IMR-90 (cell line): ENCODE results near the gene GPR139. TPM values are rescaled to one million over a fixed set of nuclear protein-coding genes. Genes with fewer than 3 reads are reported as not detected.

ENCODE experiments used
- ATAC-seq: fragments of 200-7000 bp; cut with Tn5 transposase; 2 replicates; pipeline ENCODE4 v1.9.1; 2020; ENCODE audit warnings: low read depth, mild to moderate bottlenecking, moderate library complexity
- Bru-seq: library from RNA; stranded (reverse); fragments of 400-500 nt; gene quantifications from one replicate; lab custom pipeline; 2021; lab: Mats Ljungman, UMichigan
- BruChase-seq, 2 experiments: library from RNA; stranded (reverse); fragments of 400-500 nt; gene quantifications; one replicate each; lab custom pipeline; 2021; lab: Mats Ljungman, UMichigan
- BruUV-seq: library from RNA; stranded (reverse); fragments of 400-500 nt; replicated peaks from 2 replicates; lab custom pipeline; 2021; lab: Mats Ljungman, UMichigan
- CTCF ChIA-PET: fragments of 300-600 bp; formaldehyde crosslinking; extraction: SDS; loops from one replicate; lab custom pipeline; 2021; ENCODE audit warnings: antibody characterized with exemption; lab: Yijun Ruan, JAX
- POLR2A ChIA-PET: fragments of 300-600 bp; sonication (Branson Sonifier 250); formaldehyde crosslinking; loops from one replicate; lab custom pipeline; 2022; ENCODE audit warnings: antibody characterized with exemption; ENCODE audit not compliant: unreplicated experiment; lab: Charles Lee
- DNase-seq: peaks from one replicate; pipeline ENCODE4 v3.0.0; 2013
- H2AFZ ChIP-seq: replicated peaks from 2 replicates; pipeline ENCODE3; 2013; ENCODE audit warnings: low read length, mild to moderate bottlenecking; ENCODE audit not compliant: poor library complexity
- H2AK5ac ChIP-seq: 2 replicates; pipeline ENCODE4 v1.6.1; 2013; ENCODE audit warnings: low read depth, low read length, inconsistent platforms
- H2AK9ac ChIP-seq: replicated peaks from 2 replicates; pipeline ENCODE3; 2013; ENCODE audit warnings: mild to moderate bottlenecking, low read depth, low read length, moderate library complexity; ENCODE audit not compliant: poor library complexity
- H2BK120ac ChIP-seq: 2 replicates; pipeline ENCODE4 v1.6.1; 2013; ENCODE audit warnings: low read depth, low read length, inconsistent platforms
- H2BK15ac ChIP-seq: 3 replicates; pipeline ENCODE4 v1.6.1; 2013; ENCODE audit warnings: low read depth, low read length, inconsistent platforms
- H2BK20ac ChIP-seq: 2 replicates; pipeline ENCODE4 v1.6.1; 2013; ENCODE audit warnings: low read depth, mild to moderate bottlenecking, inconsistent platforms, low read length, moderate library complexity
- H2BK5ac ChIP-seq: 2 replicates; pipeline ENCODE4 v1.6.1; 2013; ENCODE audit warnings: mild to moderate bottlenecking, low read depth, low read length, inconsistent platforms; ENCODE audit not compliant: poor library complexity, severe bottlenecking
- H3K14ac ChIP-seq: replicated peaks from 2 replicates; pipeline ENCODE4 v1.6.1; 2013; ENCODE audit warnings: low read depth, low read length, inconsistent platforms
- H3K18ac ChIP-seq: 2 replicates; pipeline ENCODE4 v1.6.1; 2013; ENCODE audit warnings: low read depth, low read length, control low read depth
- H3K23ac ChIP-seq: 2 replicates; pipeline ENCODE4 v1.6.1; 2013; ENCODE audit warnings: low read depth, low read length, inconsistent platforms
- H3K27ac ChIP-seq: 2 replicates; pipeline ENCODE4 v1.5.1; 2013; ENCODE audit warnings: mild to moderate bottlenecking, control low read depth, low read length; ENCODE audit not compliant: insufficient read depth
- H3K27me3 ChIP-seq: 2 replicates; pipeline ENCODE4 v1.6.1; 2013; ENCODE audit warnings: low read length; ENCODE audit not compliant: control insufficient read depth, insufficient read depth
- H3K36me3 ChIP-seq: 2 replicates; pipeline ENCODE4 v1.6.1; 2013; ENCODE audit warnings: low read length, mixed read lengths; ENCODE audit not compliant: control insufficient read depth, insufficient read depth
- H3K4ac ChIP-seq: 2 replicates; pipeline ENCODE4 v1.6.1; 2013; ENCODE audit warnings: low read depth, low read length, inconsistent platforms
- H3K4me1 ChIP-seq: 2 replicates; pipeline ENCODE4 v1.6.1; 2013; ENCODE audit warnings: low read length, mixed read lengths; ENCODE audit not compliant: control insufficient read depth, insufficient read depth
- H3K4me2 ChIP-seq: 2 replicates; pipeline ENCODE4 v1.6.1; 2013; ENCODE audit warnings: low read depth, mild to moderate bottlenecking, control low read depth, low read length, moderate library complexity
- H3K4me3 ChIP-seq: 2 replicates; pipeline ENCODE4 v1.5.1; 2013; ENCODE audit warnings: low read depth, mild to moderate bottlenecking, control low read depth, low read length, moderate library complexity; ENCODE audit not compliant: insufficient read depth
- H3K56ac ChIP-seq: 2 replicates; pipeline ENCODE4 v1.6.1; 2013; ENCODE audit warnings: low read length, inconsistent platforms; ENCODE audit not compliant: insufficient read depth; ENCODE audit errors: extremely low read depth
- H3K79me1 ChIP-seq, 2 experiments: 2 replicates each; pipeline ENCODE4 v1.6.1; 2013; ENCODE audit warnings: low read length in 2 of 2, inconsistent platforms in 1 of 2, low read depth in 1 of 2
- H3K9ac ChIP-seq: 2 replicates; pipeline ENCODE4 v1.6.1; 2013; ENCODE audit warnings: low read depth, low read length, control low read depth
- H3K9me1 ChIP-seq: 2 replicates; pipeline ENCODE4 v1.6.1; 2013; ENCODE audit warnings: low read length, inconsistent platforms; ENCODE audit not compliant: insufficient read depth
- H3K9me3 ChIP-seq: 2 replicates; pipeline ENCODE4 v1.6.1; 2013; ENCODE audit warnings: low read length; ENCODE audit not compliant: control insufficient read depth, insufficient read depth
- H4K20me1 ChIP-seq: 2 replicates; pipeline ENCODE4 v1.6.1; 2013; ENCODE audit warnings: low read length, inconsistent platforms; ENCODE audit not compliant: insufficient read depth
- H4K5ac ChIP-seq: 2 replicates; pipeline ENCODE4 v1.6.1; 2013; ENCODE audit warnings: mild to moderate bottlenecking, low read depth, low read length, control low read depth
- H4K8ac ChIP-seq, 2 experiments: 2 replicates each; pipeline ENCODE4 v1.6.1; 2013; ENCODE audit warnings: low read depth in 2 of 2, low read length in 2 of 2, control low read depth in 1 of 2, inconsistent platforms in 1 of 2
- H4K91ac ChIP-seq: 2 replicates; pipeline ENCODE4 v1.6.1; 2013; ENCODE audit warnings: low read depth, low read length, inconsistent platforms; ENCODE audit not compliant: insufficient read depth
- BHLHE40 ChIP-seq: fragments of 150-350 bp; IDR thresholded peaks from 2 replicates; pipeline ENCODE4 v1.6.1; 2016; ENCODE audit warnings: mild to moderate bottlenecking, low read depth, low read length
- CEBPB ChIP-seq: IDR thresholded peaks from 2 replicates; pipeline ENCODE4 v1.6.1; 2012; ENCODE audit warnings: low read depth, low read length, improper control_type of control experiment
- CHD1 ChIP-seq: IDR thresholded peaks from 2 replicates; pipeline ENCODE4 v1.6.1; 2012; ENCODE audit warnings: low read depth, low read length, improper control_type of control experiment
- FOS ChIP-seq: fragments of 150-350 bp; IDR thresholded peaks from 2 replicates; pipeline ENCODE4 v1.6.1; 2016; ENCODE audit warnings: low read depth, low read length
- MAZ ChIP-seq: IDR thresholded peaks from 2 replicates; pipeline ENCODE4 v1.6.1; 2012; ENCODE audit warnings: low read depth, mild to moderate bottlenecking, low read length, improper control_type of control experiment, moderate library complexity, borderline replicate concordance
- MXI1 ChIP-seq: IDR thresholded peaks from 2 replicates; pipeline ENCODE4 v1.6.1; 2012; ENCODE audit warnings: low read depth, mild to moderate bottlenecking, low read length, moderate library complexity, borderline replicate concordance
- NFE2L2 ChIP-seq: fragments of 150-350 bp; IDR thresholded peaks from 2 replicates; pipeline ENCODE4 v1.6.1; 2016; ENCODE audit warnings: low read depth, mild to moderate bottlenecking, low read length
- POLR2A ChIP-seq: IDR thresholded peaks from 2 replicates; pipeline ENCODE4 v1.6.1; 2012; ENCODE audit warnings: mild to moderate bottlenecking, low read depth, low read length
- RAD21 ChIP-seq: IDR thresholded peaks from 2 replicates; pipeline ENCODE4 v1.6.1; 2012; ENCODE audit warnings: low read length, improper control_type of control experiment
- RCOR1 ChIP-seq: IDR thresholded peaks from 2 replicates; pipeline ENCODE4 v1.6.1; 2012; ENCODE audit warnings: mild to moderate bottlenecking, low read length, improper control_type of control experiment; ENCODE audit not compliant: insufficient replicate concordance
- RFX5 ChIP-seq: IDR thresholded peaks from 2 replicates; pipeline ENCODE4 v1.8.0; 2012; ENCODE audit warnings: low read depth, mild to moderate bottlenecking, low read length, moderate library complexity
- SMC3 ChIP-seq: fragments of 150-350 bp; IDR thresholded peaks from 2 replicates; pipeline ENCODE4 v1.6.1; 2016; ENCODE audit warnings: low read depth, mild to moderate bottlenecking, antibody characterized with exemption, low read length, moderate library complexity
- WGBS, 2 experiments: methylation state at CpG; one replicate each; pipeline versions ENCODE4 v1.1.5 to v1.1.7; 2013; ENCODE audit warnings: missing lambda C conversion rate in 2 of 2; ENCODE audit not compliant: insufficient read length in 1 of 2; ENCODE audit errors: extremely low coverage in 2 of 2; 5-methylcytosine and 5-hydroxymethylcytosine counted together
- dilution Hi-C: fragments of 300-500 bp; cut with HindIII; formaldehyde crosslinking; loops from one replicate; pipeline ENCODE4 v1.14.3; 2018; ENCODE audit warnings: low sequenced_read_pairs; ENCODE audit not compliant: unreplicated experiment
- in situ Hi-C: fragments of 300-500 bp; cut with MboI; formaldehyde crosslinking; loops from 3 replicates; pipeline ENCODE4 v1.14.3; 2019; ENCODE audit warnings: low sequenced_read_pairs, inconsistent platforms, mixed read lengths
- intact Hi-C: fragments of 100-400 bp; cut with micrococcal nuclease; formaldehyde crosslinking; loops from 2 replicates; pipeline ENCODE4 v1.10.0; 2022
- long read RNA-seq: library from polyadenylated mRNA; unstranded; transcript quantifications from one replicate; pipeline ENCODE4 v2.0.0, GENCODE V29; 2021; ENCODE audit not compliant: unreplicated experiment
- polyA plus RNA-seq, 3 experiments: library from polyadenylated mRNA; depleted of rRNA; stranded (reverse); fragments of >200 nt; gene quantifications; 2 replicates each; pipeline ENCODE4 v1.2.3, GENCODE V29; 2012; ENCODE audit warnings: low replicate concordance in 1 of 3
- total RNA-seq: library from RNA; depleted of rRNA; stranded (reverse); fragments of >200 nt; gene quantifications from 2 replicates; pipeline ENCODE4 v1.2.3, GENCODE V29; 2012; rRNA removed
- TF ChIP-seq, protein P1 (sequence below): conservative IDR thresholded peaks from 2 replicates; pipeline ENCODE4 v1.5.1; 2012; ENCODE audit warnings: mild to moderate bottlenecking, low read depth, low read length, improper control_type of control experiment

Gene GPR139
- total RNA-seq: not detected in 2 replicates
- polyA plus RNA-seq (2012; rRNA removed): not detected in 2 replicates
- not detected in 2 replicates for polyA plus RNA-seq (2012; cell fraction: cytosol; rRNA removed)
- polyA plus RNA-seq (2012; cell fraction: nucleus; rRNA removed; ENCODE audit: low replicate concordance): not detected in 2 replicates
- percentile 8 among the genes with signal in this experiment for Bru-seq, nascent RNA
- BruChase-seq, experiment 1, labeled RNA remaining after a 6-hour chase: percentile 9 among the genes with signal in this experiment
- percentile 6 among the genes with signal in this experiment for BruChase-seq, experiment 2, labeled RNA remaining after a 2-hour chase
- long read RNA-seq: 0 reads

DNA sequence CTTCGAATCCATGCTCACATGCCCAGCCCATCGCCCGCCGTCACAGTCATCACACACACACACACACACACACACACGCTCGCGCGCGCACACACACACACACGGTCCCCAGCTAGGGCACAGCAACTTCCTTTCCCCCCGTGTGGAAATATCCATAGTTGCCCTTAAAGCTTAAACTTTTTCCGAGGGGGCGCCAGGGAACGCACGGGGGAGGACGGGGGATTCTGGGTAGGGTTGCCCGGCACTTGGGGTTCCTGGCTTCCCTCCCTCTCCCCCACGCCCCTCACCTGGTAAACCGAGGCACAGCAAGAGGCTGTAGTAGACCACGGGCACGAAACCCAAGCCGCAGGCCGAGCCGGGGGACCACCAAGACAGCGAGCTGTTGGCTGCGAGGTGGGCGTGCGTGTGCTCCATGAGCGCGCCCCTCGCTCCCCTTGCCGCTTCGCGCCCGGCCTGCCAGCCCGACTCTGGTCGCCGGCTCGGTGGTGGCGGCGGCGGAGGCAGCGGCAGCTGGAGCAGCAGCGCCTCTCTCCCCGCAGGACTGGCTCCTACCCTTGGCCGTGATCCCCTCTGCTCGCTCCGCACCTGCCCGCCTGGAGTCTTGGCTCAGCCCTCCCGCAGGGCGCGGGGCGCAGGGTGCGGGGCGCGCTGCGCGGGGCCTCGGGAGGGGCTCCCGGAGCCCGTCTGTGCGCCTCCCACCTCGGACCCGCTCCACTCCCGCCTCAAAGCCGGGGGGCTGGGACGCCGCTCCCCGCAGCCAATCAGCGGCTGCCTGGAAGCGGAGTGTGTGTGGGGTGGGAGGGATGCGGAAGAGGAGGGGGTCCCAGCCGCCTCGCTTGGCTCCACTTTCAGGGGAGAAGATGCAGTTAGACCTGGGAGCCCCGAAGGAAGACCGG, at the start of gene GPR139:
Gene GPR139, minus strand, starts transcription at position 688 of the 896 bp plus-strand sequence. Its CDS starts 274 bp downstream, at position 414.
- WGBS, 2 experiments: 2% methylated on average over 21 of the region's 76 CpGs; no CpG with 5 or more reads in 1 of the 2 experiments
- Histone ChIP-seq H4K20me1 (no peaks in the 10 kb centered on the region), H3K9ac (no peak within 1 kb of the TSS), H2BK5ac (no peak within 1 kb of the TSS), H3K14ac (no peak within 1 kb of the TSS), H3K9me3 (no peaks in the 10 kb centered on the region), H4K91ac (no peak within 1 kb of the TSS), H4K5ac (no peak within 1 kb of the TSS), H2BK120ac (no peak within 1 kb of the TSS), H2BK20ac (no peak within 1 kb of the TSS), H3K27ac (no peak within 1 kb of the TSS), H3K4me2 (no peak within 1 kb of the TSS), H3K4me1 (no peaks in the 10 kb centered on the region), H4K8ac (no peak within 1 kb of the TSS), H3K4me3 (no peak within 1 kb of the TSS), H3K27me3 (no peaks in the 10 kb centered on the region), H3K23ac (no peak within 1 kb of the TSS), H2BK15ac (no peak within 1 kb of the TSS), H3K4ac (no peak within 1 kb of the TSS), H2AK9ac (no peak within 1 kb of the TSS), H3K36me3 (no peaks in the 10 kb centered on the region), H2AK5ac (no peak within 1 kb of the TSS), H2AFZ (peak within 1 kb of the TSS; percentile 21), H3K9me1 (no peaks in the 10 kb centered on the region), H3K79me1 (no peaks in the 10 kb centered on the region), H3K56ac (no peak within 1 kb of the TSS), H3K18ac (no peak within 1 kb of the TSS)
- ChIA-PET CTCF (no interaction called here), POLR2A (no interaction called here)
- no TSS peak for BruUV-seq
- dilution Hi-C loops: no loop called here
- in situ Hi-C loops: no loop called here
- no peak for TF ChIP-seq CHD1
- TF ChIP-seq RFX5: no peak
- TF ChIP-seq CEBPB: no peak
- no peak for TF ChIP-seq BHLHE40
- no peak for TF ChIP-seq MXI1
- TF ChIP-seq NFE2L2: no peak
- no peak for TF ChIP-seq RCOR1
- TF ChIP-seq MAZ: no peak
- no peak for TF ChIP-seq FOS
- no peak for TF ChIP-seq POLR2A
- TF ChIP-seq, protein P1, sequence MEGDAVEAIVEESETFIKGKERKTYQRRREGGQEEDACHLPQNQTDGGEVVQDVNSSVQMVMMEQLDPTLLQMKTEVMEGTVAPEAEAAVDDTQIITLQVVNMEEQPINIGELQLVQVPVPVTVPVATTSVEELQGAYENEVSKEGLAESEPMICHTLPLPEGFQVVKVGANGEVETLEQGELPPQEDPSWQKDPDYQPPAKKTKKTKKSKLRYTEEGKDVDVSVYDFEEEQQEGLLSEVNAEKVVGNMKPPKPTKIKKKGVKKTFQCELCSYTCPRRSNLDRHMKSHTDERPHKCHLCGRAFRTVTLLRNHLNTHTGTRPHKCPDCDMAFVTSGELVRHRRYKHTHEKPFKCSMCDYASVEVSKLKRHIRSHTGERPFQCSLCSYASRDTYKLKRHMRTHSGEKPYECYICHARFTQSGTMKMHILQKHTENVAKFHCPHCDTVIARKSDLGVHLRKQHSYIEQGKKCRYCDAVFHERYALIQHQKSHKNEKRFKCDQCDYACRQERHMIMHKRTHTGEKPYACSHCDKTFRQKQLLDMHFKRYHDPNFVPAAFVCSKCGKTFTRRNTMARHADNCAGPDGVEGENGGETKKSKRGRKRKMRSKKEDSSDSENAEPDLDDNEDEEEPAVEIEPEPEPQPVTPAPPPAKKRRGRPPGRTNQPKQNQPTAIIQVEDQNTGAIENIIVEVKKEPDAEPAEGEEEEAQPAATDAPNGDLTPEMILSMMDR: no peak
- TF ChIP-seq SMC3: no peak
- no peak for TF ChIP-seq RAD21
- no peak for DNase-seq
- intact Hi-C loops: no loop called here
- ATAC-seq: no peak
